Head of caudate nucleus (tissue), 42 donors: ENCODE results near the gene WDR82.

Experiments used
- DNase-seq, 42 donors: peaks; one replicate each; pipeline versions ENCODE4 v3.0.0 to v3.0.0-alpha.2; 2020 to 2021; ENCODE audit warnings: mixed read lengths in 7 of 42
- intact Hi-C: fragments of 100-400 bp; cut with DNase I; formaldehyde crosslinking; loops from one replicate; pipeline ENCODE4 v1.15.0; 2022

The WDR82 gene

GRCh38 chr3:52245322-52246263 is 32.9 kb downstream of the WDR82 start, which contains the start of gene PPM1M:
Gene PPM1M (plus strand): TSS chr3:52245759. CDS start chr3:52245825, 66 bp downstream.
- intact Hi-C loops: no loop called here
- peak in 17 of 42 donors; percentile 17 to 62 (median 37) for DNase-seq

DNA sequence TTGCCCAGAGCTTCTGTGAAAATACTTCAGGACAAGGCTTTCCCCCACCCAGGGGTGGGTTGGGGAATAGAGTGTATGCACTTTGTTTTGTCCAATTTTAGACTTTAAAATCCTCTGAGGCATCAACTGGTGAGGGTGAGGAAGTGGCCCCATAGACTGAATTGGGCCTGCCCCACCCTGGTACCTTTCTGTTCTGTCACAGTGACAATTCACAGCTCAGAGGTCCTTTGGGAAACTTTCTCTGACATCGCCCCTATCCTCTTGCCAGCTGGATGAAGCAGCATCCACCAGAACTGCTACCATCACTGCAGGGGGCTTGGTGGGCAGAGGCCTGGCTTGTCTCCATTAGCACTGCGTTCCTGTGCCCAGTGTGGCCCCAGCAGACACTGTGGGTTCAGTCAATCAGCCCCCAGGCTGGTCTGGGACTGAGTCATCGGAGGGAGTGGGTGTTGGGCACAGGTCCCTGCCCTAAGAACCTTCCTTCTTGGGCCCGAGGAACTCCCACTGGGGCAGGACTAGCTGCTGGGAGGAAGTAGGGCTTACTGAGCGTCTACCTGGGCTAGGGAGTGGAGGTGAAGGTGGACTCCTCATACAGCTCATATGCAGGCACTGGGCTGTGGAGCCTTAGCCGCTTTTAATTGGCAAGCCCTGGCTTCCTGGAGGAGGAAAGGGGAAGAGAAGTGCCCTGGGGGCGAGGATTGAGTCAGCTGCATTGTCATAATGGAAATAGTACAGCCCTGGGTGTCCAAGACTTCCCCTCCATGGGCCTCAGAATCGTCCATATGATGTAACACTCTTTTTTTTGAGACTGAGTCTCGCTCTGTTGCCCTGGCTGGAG is 34.4 kb downstream of the WDR82 start:
- intact Hi-C loops: no loop called here
- peak in 11 of 42 donors; percentile 5 to 51 (median 36) for DNase-seq

GRCh38 chr3:52242039-52242438 is 36.4 kb downstream of the WDR82 start:
- intact Hi-C loops: no loop called here

GRCh38 chr3:52240886-52241370 is 37.5 kb downstream of the WDR82 start:
- intact Hi-C loops: no loop called here
- peak in 1 of 42 donors; percentile 11 for DNase-seq

More at GRCh38 chr3:52242039-52242438, 36.4 kb downstream of the WDR82 start:
- no peak for DNase-seq

DNA sequence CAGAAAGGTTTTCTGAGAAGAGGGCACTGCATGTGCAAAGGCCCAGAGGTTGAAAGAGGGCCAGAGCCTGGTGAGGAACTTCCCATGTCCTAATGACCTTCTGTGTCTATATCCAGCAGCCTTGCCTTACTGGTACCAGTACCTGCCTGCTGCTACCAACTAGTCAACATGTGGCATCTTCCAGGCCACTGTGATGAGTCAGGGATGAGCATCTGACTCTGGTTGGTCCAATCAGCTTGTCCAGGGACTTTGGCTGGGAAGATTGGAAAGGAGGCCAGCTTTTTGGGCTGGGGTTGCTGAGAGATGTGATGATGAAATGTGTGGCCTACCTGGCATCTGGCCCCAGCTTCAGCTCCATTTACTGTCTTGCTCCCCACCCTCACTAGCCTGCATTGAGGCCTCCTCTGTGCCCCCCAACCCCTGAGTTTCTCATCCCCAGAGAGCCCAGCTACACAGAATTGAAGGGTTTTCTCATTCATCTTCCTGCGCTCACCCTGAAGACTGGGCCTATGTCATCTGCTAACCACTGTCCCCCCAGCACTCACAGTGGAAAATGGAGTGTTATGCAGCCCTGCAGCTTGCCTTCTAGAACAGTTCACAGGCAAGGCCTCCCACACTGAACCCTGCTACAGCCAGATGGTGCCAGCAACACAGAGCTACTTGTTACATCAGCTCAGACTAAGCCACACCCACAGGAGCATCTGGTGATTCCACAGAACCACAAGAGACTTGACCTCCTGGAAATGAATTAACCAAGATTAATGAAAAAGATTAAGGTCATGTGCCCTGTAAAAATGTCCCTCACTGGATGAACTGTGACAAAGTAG is 38.2 kb downstream of the WDR82 start:
- intact Hi-C loops: no loop called here
- peak in 30 of 42 donors; percentile 26 to 78 (median 59) for DNase-seq

DNA sequence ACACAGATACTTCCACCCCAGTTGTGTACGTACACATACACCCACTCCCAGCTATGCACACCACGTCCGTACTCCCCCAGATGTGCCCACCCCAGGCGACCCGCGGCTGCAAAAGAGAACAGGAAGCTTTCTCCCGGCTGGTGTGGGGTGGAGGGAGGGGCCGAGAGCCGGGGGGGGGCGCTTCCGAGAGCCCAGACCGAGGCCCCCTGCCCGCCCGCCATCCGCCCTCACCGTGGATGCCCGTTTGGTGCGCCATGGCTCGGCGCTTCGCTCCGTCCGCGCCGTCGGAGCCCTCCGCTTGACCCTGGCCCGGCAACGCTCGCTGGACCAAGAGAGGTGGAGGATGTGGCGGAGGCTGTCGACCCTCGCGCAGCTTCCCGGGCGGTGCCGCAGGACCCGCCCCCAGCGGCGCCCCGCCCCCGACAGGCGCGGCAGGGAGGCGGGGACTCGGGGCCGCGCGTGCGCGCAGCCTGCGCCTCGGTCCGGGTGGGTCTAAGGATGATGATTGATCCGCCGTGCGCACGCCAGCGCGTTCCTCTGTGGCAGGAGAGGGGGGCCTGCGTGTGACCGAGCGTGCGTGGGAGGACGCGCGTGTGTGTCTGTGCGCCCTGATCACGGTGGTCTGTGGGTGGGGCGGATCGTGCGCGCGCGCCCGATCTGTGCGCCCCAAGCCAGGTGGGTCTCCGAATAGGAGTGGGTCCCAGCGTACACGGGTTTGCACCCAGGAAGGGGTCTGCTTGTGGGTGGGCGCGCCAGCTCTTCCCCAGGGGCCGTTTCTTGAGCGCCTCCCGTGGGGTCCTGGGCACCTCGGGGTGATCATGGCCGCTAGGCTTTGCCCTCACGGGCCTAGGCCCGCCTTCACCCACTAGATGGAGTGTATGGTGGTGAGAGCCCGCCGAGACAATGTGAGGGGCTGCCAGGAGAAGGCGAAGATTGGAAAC is 39.4 kb downstream of the WDR82 start, which contains the start of gene TWF2:
TSS of gene TWF2 (minus strand) at position 398 of the 941 bp plus-strand sequence. CDS start at position 256, 142 bp downstream.
- peak; percentile 75 to 95 (median 89) for DNase-seq
- intact Hi-C loops: loop anchor here (5.0 kb wide), 2 partner anchors 38 to 42 kb away; partner anchors contain the start of genes ALAS1 and WDR82

- DNase-seq: peak in 2 of 42 donors; percentile 15 to 22
- intact Hi-C loops: loop anchor here (5.0 kb wide), 2 partner anchors 39 to 41 kb away; partner anchors contain the start of genes ALAS1 and WDR82
Measured at GRCh38 chr3:52238193-52238760, 40.2 kb downstream of the WDR82 start.

- DNase-seq: peak in 37 of 42 donors; percentile 46 to 89 (median 64)
- intact Hi-C loops: loop anchor here (5.0 kb wide), 2 partner anchors 40 kb away; partner anchors contain the start of genes ALAS1 and WDR82
Measured at GRCh38 chr3:52237657-52238172, 40.7 kb downstream of the WDR82 start.

DNA sequence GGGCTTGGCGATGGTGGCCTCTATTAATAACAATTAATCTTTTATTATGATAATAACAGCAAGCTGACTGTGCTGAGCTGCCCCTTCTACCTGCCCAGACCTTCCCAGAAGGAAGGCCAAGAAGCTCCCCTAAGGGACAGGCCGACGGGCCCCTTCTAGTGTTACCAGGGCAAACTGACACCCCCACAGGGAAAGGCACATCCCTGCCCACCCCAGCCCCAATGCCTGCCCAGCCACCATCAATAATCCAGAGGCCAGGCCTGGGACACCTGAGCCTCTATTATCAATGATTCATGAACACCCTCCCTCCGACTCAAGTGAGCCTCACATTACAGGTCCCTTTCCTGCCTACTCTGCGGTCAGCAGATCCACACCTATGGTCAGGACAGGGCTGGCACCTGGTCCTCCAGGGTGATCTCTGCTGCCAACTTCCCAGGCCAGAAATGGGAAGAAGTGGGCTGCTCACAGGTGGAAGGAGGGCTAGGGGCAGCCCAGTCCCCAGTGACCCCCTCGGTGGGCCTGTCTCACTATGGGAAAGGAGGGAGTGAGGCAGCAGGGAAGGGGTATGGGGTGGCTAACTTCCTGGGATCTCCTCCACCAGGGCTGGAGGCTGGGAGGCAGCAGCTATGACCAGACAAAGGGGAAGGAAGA is 41.3 kb downstream of the WDR82 start:
- peak in 1 of 42 donors; percentile 21 for DNase-seq
- intact Hi-C loops: loop anchor here (5.0 kb wide), 2 partner anchors 40 kb away; partner anchors contain the start of genes ALAS1 and WDR82

- intact Hi-C loops: loop anchor here (5.0 kb wide), 2 partner anchors 39 to 41 kb away; partner anchors contain the start of genes ALAS1 and WDR82
- no peak for DNase-seq
Measured at GRCh38 chr3:52236424-52236886, 42.0 kb downstream of the WDR82 start.

DNA sequence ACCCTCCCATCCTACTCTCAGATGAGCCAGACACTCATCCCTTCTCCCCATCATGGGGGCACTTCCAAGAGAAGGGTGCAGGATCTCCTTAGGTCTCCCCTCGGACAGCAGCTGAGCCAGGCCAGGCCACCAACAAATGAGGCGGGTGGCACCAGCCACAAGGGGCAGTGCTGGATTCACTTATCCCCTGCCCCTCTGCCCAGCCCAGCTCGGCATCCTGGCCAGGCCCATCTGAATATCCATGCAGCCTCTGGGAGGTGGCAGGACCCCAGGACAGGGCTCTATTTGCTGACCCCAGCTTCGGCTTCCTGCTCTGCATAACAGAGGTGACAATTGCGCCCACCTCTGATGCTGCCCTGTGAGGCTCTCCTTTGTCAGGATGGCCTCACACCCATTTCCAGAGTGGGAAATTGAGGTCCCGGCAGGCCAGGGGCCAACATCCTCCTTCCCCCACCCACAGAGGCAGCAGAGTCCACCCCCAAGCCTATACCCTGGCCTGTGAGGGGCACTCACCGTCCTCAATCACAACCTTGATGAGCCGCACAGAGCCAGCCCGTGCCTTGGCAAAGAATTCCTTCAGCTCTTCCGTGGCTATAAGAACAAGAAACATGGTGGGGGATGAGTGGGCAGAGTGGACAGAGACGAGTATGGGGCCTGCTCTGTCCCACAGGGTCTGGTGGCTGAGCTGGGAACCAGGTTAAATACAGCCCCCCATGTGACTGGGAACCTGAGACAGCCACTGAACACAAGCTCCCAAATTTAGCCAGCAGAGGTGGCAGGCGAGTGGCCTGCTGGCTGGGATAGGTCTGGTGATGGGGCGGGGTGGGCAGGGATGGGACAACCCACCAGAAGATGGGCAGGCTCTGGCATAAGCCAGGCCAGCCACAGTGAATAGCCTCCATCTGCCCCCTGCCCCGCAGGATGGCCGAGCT is 43.7 kb downstream of the WDR82 start:
- intact Hi-C loops: loop anchor here (5.0 kb wide), 2 partner anchors 37 to 43 kb away; partner anchors contain the start of genes ALAS1 and WDR82
- no peak for DNase-seq

DNA sequence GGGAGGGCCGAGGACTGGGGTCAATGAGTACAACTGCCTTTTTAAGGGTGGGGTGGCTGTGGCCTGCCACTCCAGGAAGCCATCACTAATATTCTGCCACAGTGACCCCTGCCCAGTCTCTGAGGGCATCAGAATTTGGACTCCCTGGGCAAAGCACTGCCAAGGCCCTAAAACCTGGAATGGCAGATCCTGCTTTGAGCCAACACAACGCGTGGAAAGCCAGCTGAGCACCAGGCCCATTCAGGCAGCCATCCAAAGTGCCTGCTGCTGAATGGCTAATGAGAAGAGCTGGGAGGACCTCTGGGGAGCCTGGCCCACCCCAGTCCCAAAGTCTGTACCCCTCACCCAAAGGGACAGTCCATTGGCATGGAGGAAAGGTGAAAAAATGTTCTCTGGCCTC is 44.5 kb downstream of the WDR82 start:
- DNase-seq: peak in 27 of 42 donors; percentile 22 to 73 (median 59)
- intact Hi-C loops: no loop called here

- no peak for DNase-seq
- intact Hi-C loops: no loop called here
Measured at GRCh38 chr3:52233108-52233591, 45.3 kb downstream of the WDR82 start.
